Effector CD8-positive, alpha-beta T cell (primary cell): ENCODE measurements around the gene TRIO.
"Not testable (repeated sequence)": the region's sequence is repeated elsewhere in the genome, so short reads cannot be mapped to it uniquely, and the experiment has no call there.

Source experiments
- DNase-seq: peaks from one replicate; lab custom pipeline; 2025; lab: John Stamatoyannopoulos, UW

The TRIO gene

DNA sequence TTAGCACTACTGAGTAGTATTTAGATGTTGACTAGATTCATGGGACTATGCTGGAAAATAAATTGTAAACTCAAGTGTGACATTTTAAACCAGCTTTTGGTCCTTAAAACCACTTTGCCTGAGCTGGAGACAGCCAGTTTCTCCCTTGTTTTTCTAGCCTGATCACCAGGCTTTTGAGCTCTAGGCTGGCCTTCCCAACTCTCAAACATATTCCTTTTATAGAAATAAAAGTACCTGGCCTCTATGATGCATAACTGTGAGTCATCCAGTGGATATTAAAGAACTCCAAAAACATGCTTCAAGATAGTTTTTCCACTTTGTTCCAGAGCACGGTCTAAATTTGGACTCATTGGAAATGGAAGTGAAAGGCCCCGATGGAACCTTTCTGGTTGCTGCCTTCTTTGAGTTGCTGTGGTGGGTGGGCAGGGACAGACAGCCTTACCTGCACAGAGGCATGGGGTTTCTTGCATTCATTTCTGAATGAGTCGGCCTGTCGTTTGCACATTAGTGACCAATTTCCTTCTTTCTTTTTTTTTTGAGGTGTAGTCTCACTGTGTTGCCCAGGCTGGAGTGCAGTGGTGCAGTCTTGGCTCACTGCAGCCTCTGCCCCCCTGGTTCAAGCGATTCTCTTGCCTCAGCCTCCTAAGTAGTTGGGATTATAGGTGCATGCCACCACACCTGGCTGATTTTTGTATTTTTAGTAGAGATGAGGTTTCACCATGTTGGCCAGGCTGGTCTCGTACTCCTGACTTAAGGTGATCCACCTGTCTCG lies 43.1 kb downstream of the TRIO start:
- no peak for DNase-seq

DNA sequence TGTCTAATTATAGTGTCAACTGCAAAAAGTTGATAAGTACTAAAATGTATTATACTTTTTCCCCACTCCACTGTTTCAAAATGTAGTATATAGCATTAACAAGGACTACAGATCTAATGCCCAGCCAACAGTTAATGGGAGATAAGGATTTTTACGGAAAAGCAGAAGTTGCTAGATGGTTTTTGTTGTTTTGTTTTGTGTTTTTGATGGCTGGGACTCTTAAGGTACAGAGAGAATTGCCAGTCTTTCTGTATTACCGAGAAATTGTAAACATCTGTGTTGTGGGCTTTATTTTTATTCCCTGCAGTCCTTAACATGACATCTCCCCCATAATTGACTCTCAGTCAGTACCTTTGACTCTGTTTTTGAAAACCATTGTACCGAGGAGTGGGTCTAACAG lies 44.0 kb downstream of the TRIO start:
- no peak for DNase-seq

DNA sequence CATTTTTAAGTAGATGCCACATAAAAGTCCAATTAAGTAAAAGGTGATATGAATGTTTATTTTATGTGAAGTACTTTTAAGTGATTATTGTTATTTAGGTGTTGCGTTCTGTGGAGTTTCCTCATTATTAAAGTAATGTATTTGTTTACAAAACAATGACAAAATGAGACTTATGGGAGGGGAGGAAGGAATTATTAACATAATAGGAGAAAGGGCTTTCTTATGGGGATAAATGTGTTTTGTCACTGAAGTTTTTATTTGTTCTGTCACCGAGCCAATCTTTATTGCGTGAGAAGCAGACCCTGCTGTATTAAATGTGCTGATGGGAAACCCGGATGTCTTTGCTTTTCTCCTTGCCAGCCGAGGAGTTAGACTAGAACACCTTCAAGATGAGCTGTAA lies 44.5 kb downstream of the TRIO start:
- DNase-seq, result no peak

DNA sequence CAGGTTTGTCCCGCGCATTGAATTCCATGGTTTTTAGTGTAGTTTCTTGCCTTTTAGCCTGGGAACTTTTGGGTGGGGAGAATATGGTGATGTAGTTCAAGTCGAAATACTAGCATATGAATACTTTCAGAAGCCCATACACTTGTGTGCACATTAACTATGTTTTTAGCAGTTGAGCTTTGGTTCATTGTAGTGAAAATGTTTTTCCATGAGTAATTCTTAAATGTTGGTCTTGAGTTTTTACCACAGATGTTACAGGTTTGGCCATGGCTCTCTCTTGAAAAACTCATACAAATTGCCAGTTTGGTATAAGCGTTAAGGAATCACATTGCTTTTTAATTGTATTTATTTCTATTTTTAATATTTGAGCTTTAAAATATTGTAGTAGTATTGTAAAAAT lies 45.6 kb downstream of the TRIO start:
- DNase-seq, result no peak

DNA sequence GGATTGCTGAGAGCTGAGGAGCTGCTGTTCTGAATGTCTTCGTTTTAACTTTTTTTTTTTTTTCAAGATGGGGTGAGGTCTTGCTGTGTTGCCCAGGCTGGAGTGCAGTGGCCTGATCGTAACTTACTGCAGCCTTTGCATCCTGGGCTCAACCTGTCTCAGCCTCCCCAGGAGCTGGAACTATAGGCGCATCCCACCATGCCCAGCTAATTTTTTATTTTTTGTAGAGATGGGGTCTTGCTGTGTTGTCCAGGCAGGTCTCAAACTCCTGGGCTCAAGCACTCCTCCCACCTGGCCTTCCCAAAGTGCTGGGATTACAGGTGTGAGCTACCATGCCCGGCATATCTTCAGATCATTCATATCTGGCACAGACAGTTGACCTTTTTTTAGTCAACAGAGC lies 46.5 kb downstream of the TRIO start:
- no peak for DNase-seq

DNA sequence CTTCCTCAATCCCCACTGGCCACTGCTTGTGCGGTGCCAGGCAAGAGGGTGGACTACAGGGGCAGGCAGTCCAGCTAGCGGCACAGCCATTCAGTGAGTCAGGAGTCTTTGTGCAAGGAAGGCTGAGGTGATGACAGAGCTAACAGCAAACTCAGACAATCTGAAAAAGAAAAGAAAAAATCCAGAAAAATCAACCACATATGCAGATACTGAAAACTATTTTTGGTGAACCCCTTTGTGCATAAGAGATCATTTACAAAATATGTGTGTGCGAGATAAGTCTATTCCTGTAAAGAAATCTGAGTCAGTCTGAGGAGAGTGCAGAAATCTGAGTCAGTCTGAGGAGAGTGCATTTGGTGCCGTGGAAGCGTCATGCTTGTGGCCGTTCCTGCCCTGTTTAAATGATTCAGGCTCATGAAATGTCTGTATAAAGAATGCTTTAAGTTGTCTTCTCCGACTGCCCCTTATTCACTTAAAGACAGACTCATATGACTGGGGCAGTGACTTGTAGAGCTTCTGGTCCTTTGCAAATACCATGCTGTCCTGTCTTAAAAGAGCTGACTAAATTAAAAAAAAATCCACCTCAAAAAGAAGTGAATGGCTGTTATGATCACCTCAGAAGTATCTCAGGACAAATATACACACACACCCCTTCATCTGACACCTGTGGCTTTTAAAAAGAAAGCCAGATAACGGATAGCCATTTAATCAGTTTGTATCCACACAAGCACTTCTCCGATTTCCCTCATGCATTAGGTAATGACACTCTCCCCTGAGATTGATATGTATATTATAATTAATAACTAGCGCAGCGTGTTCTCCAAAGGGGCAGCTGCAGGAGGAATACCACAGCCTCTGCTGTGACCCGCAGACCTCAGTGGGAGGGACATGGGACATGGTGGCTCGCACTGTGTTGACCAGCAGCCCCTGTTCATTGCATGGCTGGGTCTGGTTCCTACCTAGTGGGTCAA lies 47.3 kb downstream of the TRIO start:
- no peak for DNase-seq

DNA sequence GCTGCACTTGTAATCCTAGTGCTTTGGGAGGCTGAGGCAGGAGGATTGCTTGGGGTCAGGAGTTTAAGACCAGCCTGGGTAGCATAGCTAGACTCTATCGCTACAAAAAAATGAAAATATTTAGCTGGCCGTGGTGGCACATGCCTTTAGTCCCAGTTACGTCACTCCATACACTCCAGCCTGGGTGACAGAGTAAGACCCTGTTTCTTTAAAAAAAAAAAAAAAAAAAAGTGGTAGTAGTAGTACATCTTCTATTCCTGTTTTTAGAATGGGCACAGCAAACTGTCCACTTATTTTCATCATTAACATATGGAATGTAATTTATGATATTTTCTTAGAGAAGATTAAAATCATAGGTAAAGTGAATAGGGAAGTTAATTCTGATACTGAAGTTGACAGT lies 48.2 kb downstream of the TRIO start:
- no peak for DNase-seq

DNA sequence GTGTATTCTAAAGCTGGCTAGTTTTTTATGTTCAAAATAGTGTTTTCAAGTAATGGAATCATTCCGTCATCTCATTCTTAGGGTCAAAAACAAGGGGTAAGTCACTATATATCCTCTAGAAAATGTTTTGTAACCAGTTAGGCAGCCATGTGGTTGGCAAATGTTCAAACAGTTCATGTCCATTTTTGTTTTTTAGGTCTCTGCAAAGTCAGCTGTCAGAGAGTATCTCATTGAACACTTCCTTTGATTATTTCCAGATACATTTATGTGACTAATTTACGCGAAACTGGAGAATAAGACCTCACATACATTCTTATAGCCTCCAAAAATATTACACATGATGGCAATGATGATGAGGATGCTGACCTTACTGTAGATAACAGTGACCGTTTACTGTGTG lies 50.4 kb downstream of the TRIO start:
- DNase-seq, result no peak

DNA sequence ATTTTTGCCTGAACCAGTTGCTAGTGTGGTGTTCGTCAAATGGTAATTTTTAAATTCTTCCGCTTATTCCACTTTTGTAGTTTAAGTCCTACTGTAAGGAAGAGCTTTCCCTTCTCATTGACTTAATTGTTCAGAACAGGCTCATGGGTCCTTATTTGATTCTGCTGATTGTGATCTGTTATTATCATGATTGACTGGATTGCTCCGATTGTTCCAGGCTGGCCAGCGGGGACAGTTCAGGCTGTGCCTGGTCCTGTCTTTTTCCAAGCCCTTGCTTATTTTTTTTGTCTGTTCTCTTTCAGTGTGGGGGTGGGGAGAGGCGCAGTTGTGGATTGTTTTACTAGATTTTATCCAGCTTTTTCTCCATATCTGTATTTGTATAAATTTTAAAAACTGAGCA lies 52.4 kb downstream of the TRIO start:
- DNase-seq, result no peak

DNA sequence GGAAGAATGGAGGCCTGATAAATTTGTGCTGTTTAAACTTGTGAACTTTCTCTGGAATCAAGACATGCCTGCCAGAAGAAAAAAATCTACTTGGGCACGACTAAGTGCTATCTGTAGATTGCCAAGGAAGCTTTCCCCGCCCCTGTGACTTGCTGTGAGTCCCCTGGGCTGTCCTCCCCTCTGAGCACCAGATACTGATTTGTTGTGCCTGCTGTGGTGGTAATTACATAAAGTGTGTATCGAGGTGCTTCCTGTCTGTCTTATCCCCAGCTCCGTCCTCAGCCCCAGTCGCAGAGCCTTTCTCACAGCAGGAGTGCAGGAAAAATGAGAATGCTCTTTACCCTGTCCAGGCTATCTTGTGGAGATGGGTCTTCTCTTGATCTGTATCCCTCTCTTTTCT lies 53.9 kb downstream of the TRIO start:
- DNase-seq, result no peak

DNA sequence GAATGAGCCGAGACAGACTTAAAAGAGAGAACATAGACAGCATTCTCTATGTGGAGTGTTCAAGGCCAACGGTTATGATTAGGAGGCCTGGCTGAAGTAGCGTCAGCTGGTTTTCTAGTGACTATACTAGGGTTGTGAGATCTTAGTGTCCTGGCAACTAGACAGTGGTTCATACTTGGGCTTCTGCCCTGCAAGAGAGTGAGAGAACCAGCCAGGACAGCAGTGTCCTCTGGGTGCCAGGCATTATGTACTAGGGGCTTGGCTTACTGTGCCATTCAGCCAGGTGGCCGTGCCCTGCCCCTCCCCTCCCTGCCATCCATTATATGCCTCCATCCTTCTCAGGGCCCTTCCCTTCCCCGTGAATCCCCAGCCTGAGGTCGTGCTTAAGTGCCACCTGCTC lies 56.8 kb downstream of the TRIO start:
- no peak for DNase-seq

DNA sequence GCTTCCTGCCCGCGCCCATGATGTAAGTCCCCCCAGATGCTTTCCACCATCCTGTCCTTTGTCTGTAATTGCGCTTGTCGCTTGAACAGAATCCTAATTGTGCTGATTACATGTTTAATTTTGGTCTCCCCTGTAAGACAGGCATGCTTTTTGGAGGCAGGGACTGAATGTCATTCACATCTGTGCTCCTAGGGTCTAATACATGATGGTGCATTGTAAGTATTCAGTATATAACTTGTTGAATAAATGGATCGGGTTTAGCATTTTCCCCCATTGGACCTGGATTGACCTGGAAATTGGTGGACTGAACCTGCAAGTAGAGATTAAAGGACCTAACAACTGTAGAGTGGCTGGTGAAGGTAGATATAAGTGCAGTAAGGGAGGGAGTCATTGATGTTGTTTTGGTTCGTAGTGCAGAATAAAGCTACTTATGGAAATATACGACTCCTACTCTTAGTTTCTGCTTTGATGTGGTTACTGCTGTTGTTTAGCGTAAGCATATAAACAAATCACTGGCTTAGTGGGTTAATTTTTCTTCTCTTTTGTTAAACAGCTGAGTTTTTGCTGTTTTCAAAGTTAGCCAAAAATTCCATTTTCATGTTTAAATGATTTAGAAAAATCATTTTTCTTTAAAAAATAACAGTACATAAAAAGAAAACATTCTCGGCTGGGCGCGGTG lies 57.3 kb downstream of the TRIO start:
- no peak for DNase-seq

DNA sequence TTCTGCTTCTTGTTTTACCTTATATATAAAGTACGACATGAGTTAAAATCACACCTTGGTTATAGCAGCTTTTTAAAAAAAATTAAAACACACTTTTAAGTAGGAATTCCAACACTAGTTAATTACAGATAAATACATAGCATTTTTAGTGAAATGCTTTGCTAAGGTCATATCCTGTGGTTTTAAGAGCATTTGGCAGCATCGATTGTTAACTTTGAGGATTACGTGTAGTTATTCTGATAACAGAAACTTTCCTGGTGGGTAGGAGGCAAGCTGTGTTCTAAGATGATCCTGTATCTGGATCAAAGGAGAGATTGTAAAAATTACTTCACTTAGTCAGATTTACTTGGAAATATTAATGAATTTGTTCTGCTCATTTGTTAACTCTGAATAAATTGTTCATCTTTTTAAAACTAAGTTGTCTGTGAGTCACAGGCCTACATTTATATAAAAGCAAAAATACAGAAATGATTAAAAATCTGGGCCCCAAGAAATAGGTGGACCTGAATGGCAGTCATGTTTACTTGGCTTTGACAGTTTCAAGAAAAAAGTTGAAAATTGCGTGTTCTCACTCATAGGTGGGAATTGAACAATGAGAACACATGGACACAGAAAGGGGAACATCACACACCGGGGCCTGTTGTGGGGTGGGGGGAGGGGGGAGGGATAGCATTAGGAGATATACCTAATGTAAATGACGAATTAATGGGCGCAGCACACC lies 58.3 kb downstream of the TRIO start:
- DNase-seq, result no peak

DNA sequence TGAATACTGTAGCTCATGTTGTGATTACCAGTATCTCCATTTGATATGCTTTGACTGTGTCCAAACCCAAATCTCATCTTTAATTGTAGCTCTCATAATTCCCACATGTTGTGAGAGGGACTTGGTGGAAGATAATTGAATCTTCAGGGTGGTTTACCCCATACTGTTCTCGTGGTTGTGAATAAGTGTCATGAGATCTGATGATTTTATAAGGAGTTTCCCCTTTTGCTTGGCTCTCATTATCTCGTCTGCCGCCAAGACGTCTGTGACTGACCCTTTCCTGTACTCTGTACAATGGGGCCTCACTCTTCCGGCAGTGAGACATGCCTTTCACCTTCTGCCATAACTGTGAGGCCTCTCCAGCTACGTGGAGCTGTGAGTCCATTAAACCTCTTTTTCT lies 59.3 kb downstream of the TRIO start:
- no peak for DNase-seq

DNA sequence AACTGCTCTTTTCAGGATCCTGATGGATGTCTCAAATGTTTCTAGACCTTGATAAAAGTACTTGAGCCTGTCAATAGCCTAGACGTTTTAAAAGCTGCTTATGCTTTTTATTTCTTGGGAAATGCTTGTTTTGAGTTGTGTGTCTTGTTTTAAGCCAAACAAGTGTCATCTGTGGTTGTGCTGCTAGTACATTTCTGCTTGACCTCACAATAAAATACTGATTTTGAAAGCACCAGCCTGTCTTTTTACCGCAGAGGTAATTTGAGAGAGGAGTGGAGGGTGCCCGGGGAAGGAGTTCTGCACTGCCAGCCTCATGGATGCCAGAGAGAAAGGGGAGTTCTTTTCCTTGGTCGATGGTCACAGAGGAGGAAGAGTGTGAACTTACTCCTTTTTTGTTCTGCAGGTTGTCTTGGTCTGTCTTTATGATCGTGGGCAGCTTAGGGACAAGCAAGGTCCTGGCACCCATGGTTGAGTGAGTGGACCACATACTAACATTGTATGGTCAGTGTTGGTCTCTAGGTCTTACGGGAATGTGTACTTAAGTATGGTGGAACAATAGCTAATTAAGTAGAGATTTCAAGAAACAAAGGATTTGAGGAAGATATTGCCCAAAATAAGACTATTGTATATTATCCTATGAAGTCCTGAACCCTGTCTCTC lies 61.0 kb downstream of the TRIO start:
- no peak for DNase-seq

DNA sequence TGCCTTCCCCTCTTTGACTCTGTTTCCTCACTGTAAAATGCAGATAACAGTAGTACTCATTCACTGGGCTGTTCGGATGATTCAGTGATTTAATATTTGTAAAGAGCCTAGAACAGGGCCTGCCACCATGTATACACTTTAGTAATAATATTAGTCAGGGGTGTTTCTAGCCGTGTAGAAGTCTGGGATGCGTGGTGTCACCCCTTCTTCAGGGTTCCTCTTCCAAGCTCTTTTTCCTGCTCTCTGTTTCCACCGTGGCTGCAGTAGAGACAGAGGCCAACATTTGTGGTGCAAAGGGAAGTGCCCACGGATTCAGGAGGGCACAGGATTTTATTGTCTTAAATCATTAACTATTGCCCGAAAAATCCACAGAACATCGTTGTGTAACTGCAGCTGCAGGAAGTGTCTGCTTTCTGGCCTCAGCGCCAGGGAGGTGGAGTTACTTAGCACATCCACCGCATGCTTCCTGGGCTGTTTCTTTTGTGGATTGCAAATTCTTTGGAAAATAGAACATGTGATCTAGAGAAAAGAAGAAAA lies 61.7 kb downstream of the TRIO start:
- no peak for DNase-seq

DNA sequence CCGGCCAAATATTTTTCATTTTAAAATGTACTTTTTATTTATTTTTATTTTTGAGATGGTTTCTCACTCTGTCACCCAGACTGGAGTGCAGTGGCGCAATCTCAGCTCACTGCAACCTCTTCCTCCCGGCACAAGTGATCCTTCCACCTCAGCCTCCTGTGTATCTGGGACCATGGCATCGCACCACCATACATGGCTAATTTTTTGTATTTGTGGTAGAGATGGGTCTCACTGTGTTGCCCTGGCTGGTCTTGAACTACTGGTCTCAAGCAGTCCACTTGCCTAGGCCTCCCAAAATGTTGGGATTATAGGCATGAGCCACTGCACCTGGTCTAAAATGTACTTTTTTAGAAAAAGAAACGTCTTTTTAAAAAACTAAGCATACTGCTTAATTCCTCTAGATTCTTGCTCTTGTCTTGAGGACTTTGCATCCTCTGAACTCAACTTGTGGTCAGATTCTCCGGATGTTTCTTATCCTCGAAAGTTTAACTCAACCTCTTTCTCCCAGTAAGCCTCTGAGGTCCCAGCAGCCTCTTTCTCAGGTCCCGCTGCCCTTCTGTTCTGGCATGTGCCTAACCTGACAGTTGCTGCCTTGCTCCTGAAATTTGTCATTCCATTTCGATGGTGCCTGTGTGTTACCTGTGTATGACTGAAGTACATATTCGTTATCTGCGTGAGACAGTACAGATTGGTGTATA lies 63.0 kb downstream of the TRIO start:
- no peak for DNase-seq

DNA sequence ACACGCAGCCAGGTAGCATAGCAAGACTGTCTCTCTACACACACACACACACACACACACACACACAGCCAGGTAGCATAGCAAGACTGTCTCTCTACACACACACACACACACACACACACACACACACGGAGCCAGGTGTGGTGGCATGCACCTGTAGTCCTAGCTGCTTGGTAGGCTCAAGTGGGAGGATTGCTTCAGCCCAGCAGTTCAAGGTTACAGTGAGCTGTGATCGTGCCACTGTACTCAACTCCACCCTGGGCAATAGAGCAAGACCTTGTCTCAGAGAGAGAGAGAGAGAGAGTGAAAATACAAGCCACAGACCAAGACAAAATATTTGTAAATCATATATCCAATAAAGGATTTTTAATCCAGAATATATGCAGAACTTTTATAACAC lies 64.3 kb downstream of the TRIO start:
- not testable (repeated sequence) for DNase-seq

DNA sequence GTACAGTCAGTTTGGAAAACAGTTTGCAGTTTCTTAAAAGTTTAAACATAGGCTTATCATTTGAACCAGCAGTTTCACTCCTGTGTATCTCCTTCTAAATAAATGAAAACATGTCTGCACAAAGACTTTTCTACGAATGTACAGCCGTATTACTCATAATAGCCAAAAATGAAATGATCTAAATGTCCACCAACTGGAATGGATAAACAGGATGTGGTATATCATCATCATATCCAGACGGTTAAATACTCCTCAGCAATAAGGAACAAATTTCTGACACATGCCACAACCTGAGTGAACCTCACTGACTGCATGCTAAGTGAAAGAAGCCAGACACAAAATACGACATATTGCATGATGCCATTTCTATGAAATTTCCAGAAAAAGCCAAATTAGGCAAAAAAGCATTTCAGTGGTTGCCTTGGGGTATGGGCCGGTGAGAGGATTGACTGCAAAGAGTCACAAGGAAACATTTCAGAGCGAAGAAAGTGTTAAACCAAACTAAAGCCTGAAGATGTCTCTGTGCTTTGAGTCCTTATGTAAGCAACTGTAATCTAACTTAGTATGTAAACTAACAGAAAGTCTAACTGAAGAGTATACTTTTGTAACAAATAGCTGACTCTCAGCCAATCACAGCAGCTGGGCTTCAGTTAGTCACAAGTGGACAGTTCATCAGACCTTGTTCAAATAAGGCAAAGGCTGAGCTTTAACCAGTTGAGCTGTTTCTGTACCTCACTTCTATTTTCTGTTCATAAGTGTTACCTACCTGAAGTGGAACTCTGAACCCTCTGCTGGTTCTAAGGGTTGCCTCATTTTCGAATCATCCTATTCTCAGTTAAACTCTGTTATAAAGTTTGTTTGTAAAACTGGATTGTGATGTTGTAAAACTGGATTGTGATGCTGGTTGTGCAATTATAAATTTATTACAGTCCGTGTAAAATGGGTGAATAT lies 65.2 kb downstream of the TRIO start:
- DNase-seq, result no peak
